Skeletal muscle tissue (tissue), 4 donors: ENCODE results near the gene RAE1. TPM values are rescaled to one million over a fixed set of nuclear protein-coding genes. Genes with fewer than 3 reads are reported as not detected.
A peak's percentile ranks its signal among the peaks of the same experiment; 100 is the strongest.

Experiments used
- H3K27ac ChIP-seq: one replicate; pipeline ENCODE4 v1.7.0; 2013; ENCODE audit warnings: mild to moderate bottlenecking, low read depth, low read length, inconsistent platforms
- H3K27me3 ChIP-seq, 3 donors: one replicate each; pipeline ENCODE4 v1.7.0; 2013; ENCODE audit warnings: low read length in 3 of 3; ENCODE audit not compliant: control insufficient read depth in 3 of 3, insufficient read depth in 3 of 3
- H3K36me3 ChIP-seq, 3 donors: one replicate each; pipeline ENCODE4 v1.7.0; 2013; ENCODE audit warnings: low read length in 3 of 3; ENCODE audit not compliant: control insufficient read depth in 3 of 3, insufficient read depth in 3 of 3
- H3K4me1 ChIP-seq, 3 donors: one replicate each; pipeline ENCODE4 v1.7.0; 2013; ENCODE audit warnings: low read length in 3 of 3, mild to moderate bottlenecking in 3 of 3; ENCODE audit not compliant: control insufficient read depth in 3 of 3, insufficient read depth in 3 of 3
- H3K4me3 ChIP-seq, 3 donors: one replicate each; pipeline ENCODE4 v1.7.0; 2013; ENCODE audit warnings: low read length in 3 of 3
- H3K9ac ChIP-seq, 3 donors: one replicate each; pipeline ENCODE4 v1.7.0; 2013; ENCODE audit warnings: low read length in 3 of 3, mild to moderate bottlenecking in 3 of 3, moderate library complexity in 2 of 3, low read depth in 1 of 3
- H3K9me3 ChIP-seq, 3 donors: one replicate each; pipeline ENCODE4 v1.7.0; 2013; ENCODE audit warnings: low read length in 3 of 3; ENCODE audit not compliant: control insufficient read depth in 3 of 3
- total RNA-seq: library from RNA; depleted of rRNA; stranded (reverse); fragments of >200 nt; gene quantifications from one replicate; pipeline ENCODE4 v1.2.3, GENCODE V29; 2014
- donor health status: Osteomylitis.

RAE1 gene
- total RNA-seq, 1 donor from 2014 or later, result 18.3 TPM

GRCh38 chr20:57404006-57404405, 53.0 kb downstream of the RAE1 start:
- H3K36me3 ChIP-seq, result peaks cover 54 to 64% (median 56%) of the 10 kb centered on the region in 3 donors
- H3K27me3 ChIP-seq, result no peaks in the 10 kb centered on the region
- H3K4me3 ChIP-seq, result no peak overlapping the region
- H3K27ac ChIP-seq, result no peak overlapping the region
- H3K4me1 ChIP-seq, result peaks cover 54 to 96% (median 91%) of the 10 kb centered on the region in 3 donors
- peak overlapping the region in 1 of 3 donors; percentile 54 for H3K9ac ChIP-seq
- H3K9me3 ChIP-seq, result no peaks in the 10 kb centered on the region

DNA sequence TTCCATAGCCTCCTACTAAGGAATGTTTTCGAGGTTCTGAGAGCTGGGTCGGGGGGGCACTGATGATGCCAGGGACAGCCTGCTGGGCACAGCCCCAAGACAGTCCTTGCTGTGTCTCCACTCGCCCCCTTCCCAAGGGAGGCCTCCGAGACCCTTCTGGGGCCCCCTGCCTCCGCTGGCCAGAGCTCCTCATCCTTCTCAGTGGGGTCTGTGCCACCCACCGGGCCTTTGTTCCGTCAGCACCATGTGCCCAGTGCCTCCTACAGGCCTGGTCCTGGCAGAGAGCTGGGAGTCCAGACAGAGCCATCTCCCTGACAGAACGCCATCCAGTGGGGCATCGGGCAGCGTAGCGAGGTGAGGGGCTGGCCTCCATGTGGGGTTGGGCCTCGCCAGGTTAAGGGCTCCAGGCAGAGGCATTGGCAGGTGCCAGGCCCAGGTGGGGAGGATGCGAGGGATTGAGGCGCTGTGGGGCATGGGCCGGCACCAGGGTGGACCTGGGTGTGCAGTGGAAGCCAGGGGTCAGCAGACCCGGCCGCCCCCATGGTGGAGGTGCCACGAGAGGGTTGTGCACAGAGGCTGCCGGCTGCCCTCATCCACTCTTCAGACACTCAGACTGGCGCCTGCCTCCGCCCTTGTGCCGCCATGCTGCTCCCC, 53.5 kb downstream of the RAE1 start:
- Histone ChIP-seq H3K36me3 (peaks cover 56 to 66% (median 57%) of the 10 kb centered on the region in 3 donors), H3K27me3 (no peaks in the 10 kb centered on the region), H3K27ac (no peak overlapping the region), H3K4me3 (no peak overlapping the region), H3K4me1 (peaks cover 51 to 96% (median 91%) of the 10 kb centered on the region in 3 donors), H3K9me3 (no peaks in the 10 kb centered on the region), H3K9ac (peak overlapping the region in 1 of 3 donors; percentile 54)

DNA sequence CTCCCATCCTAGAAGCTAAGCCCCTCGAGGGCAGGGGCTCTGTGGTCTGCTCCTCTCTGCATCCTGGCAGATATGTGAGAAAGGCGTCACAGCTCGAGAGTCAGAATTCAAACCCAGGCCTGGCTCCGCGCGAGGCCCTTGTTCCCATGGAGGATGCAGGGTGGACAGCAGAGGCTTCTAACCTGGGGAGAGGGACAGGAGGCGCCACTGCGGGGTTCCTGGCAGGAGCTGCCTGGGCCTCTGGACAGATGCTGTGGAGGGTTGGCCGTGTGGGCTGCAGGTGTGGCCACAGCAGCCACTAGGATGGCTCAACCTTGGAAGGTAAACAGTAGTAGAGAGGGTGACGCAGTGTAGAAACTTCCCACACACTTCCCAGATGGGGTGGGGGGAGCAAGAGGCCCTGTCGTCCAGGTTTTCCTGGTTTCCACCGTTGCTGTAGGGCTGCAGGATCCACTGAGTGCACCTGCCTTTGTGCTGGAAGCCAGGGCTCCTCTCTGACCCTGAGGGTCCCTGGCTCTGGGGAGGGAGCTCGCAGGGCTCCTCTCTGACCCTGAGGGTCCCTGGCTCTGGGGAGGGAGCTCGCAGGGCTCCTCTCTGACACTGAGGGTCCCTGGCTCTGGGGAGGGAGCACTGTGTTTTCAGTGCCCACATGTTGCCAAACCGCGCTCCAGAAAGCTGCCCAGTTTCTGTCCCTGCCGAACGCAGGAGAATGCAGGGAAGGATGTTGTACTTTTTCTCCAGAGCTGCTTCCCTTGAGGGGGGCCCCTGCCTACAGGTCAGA, 54.4 kb downstream of the RAE1 start:
- no peak overlapping the region for H3K4me3 ChIP-seq
- H3K27ac ChIP-seq, result no peak overlapping the region
- H3K4me1 ChIP-seq, result peaks cover 42 to 93% (median 86%) of the 10 kb centered on the region in 3 donors
- H3K9ac ChIP-seq, result peak overlapping the region in 2 of 3 donors; percentile 33 to 54
- H3K9me3 ChIP-seq, result no peaks in the 10 kb centered on the region
- H3K27me3 ChIP-seq, result no peaks in the 10 kb centered on the region
- H3K36me3 ChIP-seq, result peaks cover 56 to 66% (median 60%) of the 10 kb centered on the region in 3 donors

DNA sequence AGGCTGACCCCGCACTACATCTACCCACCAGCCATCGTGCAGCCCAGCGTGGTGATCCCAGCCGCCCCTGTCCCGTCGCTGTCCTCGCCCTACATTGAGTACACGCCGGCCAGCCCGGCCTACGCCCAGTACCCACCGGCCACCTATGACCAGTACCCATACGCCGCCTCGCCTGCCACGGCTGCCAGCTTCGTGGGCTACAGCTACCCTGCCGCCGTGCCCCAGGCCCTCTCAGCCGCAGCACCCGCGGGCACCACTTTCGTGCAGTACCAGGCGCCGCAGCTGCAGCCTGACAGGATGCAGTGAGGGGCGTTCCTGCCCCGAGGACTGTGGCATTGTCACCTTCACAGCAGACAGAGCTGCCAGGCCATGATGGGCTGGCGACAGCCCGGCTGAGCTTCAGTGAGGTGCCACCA, 56.5 kb downstream of the RAE1 start:
- Histone ChIP-seq H3K9ac (peak overlapping the region in 1 of 3 donors; percentile 71), H3K27me3 (no peaks in the 10 kb centered on the region), H3K4me1 (peaks cover 33 to 93% (median 80%) of the 10 kb centered on the region in 3 donors), H3K4me3 (no peak overlapping the region), H3K36me3 (peaks cover 43 to 53% (median 45%) of the 10 kb centered on the region in 3 donors), H3K9me3 (no peaks in the 10 kb centered on the region), H3K27ac (peak overlapping the region; percentile 5)

DNA sequence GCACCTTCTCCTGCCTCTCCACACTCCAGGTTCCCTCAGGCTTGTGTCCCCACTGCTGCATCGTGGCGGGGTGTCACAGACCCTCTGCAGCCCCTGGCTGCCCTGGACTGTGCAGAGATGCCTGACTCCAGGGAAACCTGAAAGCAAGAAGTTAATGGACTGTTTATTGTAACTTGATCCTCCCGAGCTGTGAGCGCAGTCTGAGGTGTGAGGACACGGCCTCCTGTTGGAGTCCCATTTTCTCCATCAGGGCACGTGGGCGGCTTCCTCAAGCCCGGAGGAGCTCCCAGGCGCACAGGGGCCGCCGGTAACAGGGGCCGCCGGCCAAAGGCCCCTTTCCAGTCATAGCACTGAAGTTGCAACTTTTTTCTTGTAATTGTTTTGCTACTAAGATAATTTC, 57.1 kb downstream of the RAE1 start:
- H3K36me3 ChIP-seq, result peaks cover 37 to 50% (median 40%) of the 10 kb centered on the region in 3 donors
- no peak overlapping the region for H3K4me3 ChIP-seq
- H3K27me3 ChIP-seq, result no peaks in the 10 kb centered on the region
- H3K9me3 ChIP-seq, result no peaks in the 10 kb centered on the region
- peaks cover 33 to 88% (median 74%) of the 10 kb centered on the region in 3 donors for H3K4me1 ChIP-seq
- H3K9ac ChIP-seq, result peak overlapping the region in 1 of 3 donors; percentile 69
- H3K27ac ChIP-seq, result peak overlapping the region; percentile 30

GRCh38 chr20:57408536-57409233, 57.6 kb downstream of the RAE1 start:
- no peaks in the 10 kb centered on the region for H3K27me3 ChIP-seq
- peaks cover 35 to 50% (median 40%) of the 10 kb centered on the region in 3 donors for H3K36me3 ChIP-seq
- peaks cover 32 to 84% (median 72%) of the 10 kb centered on the region in 3 donors for H3K4me1 ChIP-seq
- peak overlapping the region; percentile 30 for H3K27ac ChIP-seq
- no peak overlapping the region for H3K4me3 ChIP-seq
- no peaks in the 10 kb centered on the region for H3K9me3 ChIP-seq
- H3K9ac ChIP-seq, result peak overlapping the region in 1 of 3 donors; percentile 69

DNA sequence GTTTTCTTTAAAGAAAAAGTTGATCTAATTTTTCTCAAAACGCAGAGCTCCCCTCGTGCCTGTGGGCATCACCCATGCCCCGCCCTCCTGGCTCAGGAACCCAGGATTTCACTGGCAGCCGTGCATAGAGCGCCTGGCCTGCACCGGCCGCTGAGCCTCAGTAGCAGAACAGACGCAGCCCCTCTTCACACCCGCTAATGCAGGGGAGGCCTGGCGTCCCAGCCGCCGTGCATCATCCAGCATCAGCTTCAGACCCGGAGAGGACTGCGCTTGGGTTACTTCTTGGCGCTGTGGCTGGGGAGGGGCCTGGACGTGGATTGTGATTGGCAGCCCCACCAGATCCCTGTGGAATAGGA, 58.2 kb downstream of the RAE1 start:
- H3K4me3 ChIP-seq, result no peak overlapping the region
- peak overlapping the region in 1 of 3 donors; percentile 45 for H3K9ac ChIP-seq
- H3K36me3 ChIP-seq, result peaks cover 30 to 44% (median 40%) of the 10 kb centered on the region in 3 donors
- H3K27me3 ChIP-seq, result no peaks in the 10 kb centered on the region
- H3K4me1 ChIP-seq, result peaks cover 27 to 78% (median 67%) of the 10 kb centered on the region in 3 donors
- no peaks in the 10 kb centered on the region for H3K9me3 ChIP-seq
- H3K27ac ChIP-seq, result peak overlapping the region; percentile 19

GRCh38 chr20:57409672-57410397, 58.8 kb downstream of the RAE1 start:
- H3K9ac ChIP-seq, result peak overlapping the region in 1 of 3 donors; percentile 45
- no peaks in the 10 kb centered on the region for H3K27me3 ChIP-seq
- peak overlapping the region; percentile 19 for H3K27ac ChIP-seq
- H3K9me3 ChIP-seq, result no peaks in the 10 kb centered on the region
- peaks cover 24 to 39% (median 36%) of the 10 kb centered on the region in 3 donors for H3K36me3 ChIP-seq
- no peak overlapping the region for H3K4me3 ChIP-seq
- peaks cover 27 to 72% (median 62%) of the 10 kb centered on the region in 3 donors for H3K4me1 ChIP-seq

- Histone ChIP-seq H3K4me3 (no peak overlapping the region), H3K4me1 (peaks cover 27 to 66% (median 55%) of the 10 kb centered on the region in 3 donors), H3K9ac (no peak overlapping the region), H3K27me3 (no peaks in the 10 kb centered on the region), H3K36me3 (peaks cover 20 to 34% (median 30%) of the 10 kb centered on the region in 3 donors), H3K27ac (no peak overlapping the region), H3K9me3 (no peaks in the 10 kb centered on the region)
These were observed 59.4 kb downstream of the RAE1 start for GRCh38 chr20:57410398-57410920.
